PC-9 (cell line): ENCODE data around the gene TCEANC2.

Experiments
- CTCF ChIP-seq: fragments of 200-600 bp; sonication (generic); conservative IDR thresholded peaks from 2 replicates; pipeline ENCODE4 v1.6.1; 2017; ENCODE audit warnings: mixed run types, antibody characterized with exemption, mild to moderate bottlenecking, moderate library complexity
- EZH2 ChIP-seq: fragments of 200-600 bp; sonication (generic); IDR thresholded peaks from 2 replicates; pipeline ENCODE4 v1.8.0; 2017; ENCODE audit warnings: antibody characterized with exemption, low read depth

DNA sequence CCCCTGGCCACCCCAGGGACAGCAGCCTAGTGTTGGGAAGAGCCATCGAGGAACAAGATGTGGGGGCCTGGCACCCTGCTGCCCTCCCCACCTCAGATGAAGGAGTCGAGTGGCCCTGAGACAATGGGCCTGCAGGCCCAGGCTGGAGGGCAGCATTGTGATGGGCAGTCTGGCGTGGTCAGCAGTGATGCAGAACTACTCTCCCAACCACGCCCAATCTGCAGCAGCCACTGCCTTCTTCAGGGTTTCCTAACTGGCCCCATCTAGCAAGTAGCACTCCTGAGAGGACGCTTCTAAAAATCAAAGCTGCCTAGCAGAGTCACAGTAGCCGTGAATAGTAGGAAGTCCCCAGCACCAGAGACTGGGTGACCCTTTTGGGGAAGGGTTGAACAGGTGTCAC, 80.9 kb downstream of the TCEANC2 start:
- no peak for TF ChIP-seq CTCF
- no peak for TF ChIP-seq EZH2
